Right lobe of liver (tissue), 6 donors: ENCODE measurements around the gene DCAF17. TPM values are rescaled to one million over a fixed set of nuclear protein-coding genes. Genes with fewer than 3 reads are reported as not detected.
A peak's percentile ranks its signal among the peaks of the same experiment; 100 is the strongest.

Experiments used
- ATAC-seq, 4 donors: fragments of 200-7000 bp; cut with Tn5 transposase; one replicate each; pipeline ENCODE4 v1.9.1; 2020; ENCODE audit warnings: mild to moderate bottlenecking in 4 of 4, moderate library complexity in 4 of 4
- DNase-seq, 3 donors: peaks; one replicate each; pipeline ENCODE4 v3.0.0-alpha.2; 2020
- H3K27ac ChIP-seq, 3 donors: fragments of 200-600 bp; one replicate each; pipeline ENCODE4 v1.8.0; 2022
- H3K27me3 ChIP-seq, 2 donors: fragments of 200-600 bp; one replicate each; pipeline ENCODE4 v1.8.0; 2022
- H3K36me3 ChIP-seq, 4 donors: fragments of 200-600 bp; sonication (generic) in 1 of 4; one replicate each; pipeline versions ENCODE4 v1.5.1 to v1.8.0; 2017 to 2022; ENCODE audit warnings: control low read depth in 1 of 4
- H3K4me1 ChIP-seq, 4 donors: fragments of 200-600 bp; sonication (generic) in 1 of 4; one replicate each; pipeline versions ENCODE4 v1.5.1 to v1.8.0; 2017 to 2022; ENCODE audit warnings: control low read depth in 1 of 4
- H3K4me3 ChIP-seq, 3 donors: fragments of 200-600 bp; one replicate each; pipeline ENCODE4 v1.8.0; 2022
- H3K9me3 ChIP-seq, 4 donors: fragments of 200-600 bp; sonication (generic) in 1 of 4; one replicate each; pipeline versions ENCODE4 v1.5.1 to v1.8.0; 2017 to 2022; ENCODE audit warnings: control low read depth in 1 of 4
- CTCF ChIP-seq, 4 donors: fragments of 200-600 bp in 3 of 4; fragments of 450-650 bp in 1 of 4; IDR thresholded peaks; one replicate each; pipeline versions ENCODE4 v1.5.1 to v1.8.0; 2016 to 2022; ENCODE audit warnings: antibody characterized with exemption in 4 of 4, mild to moderate bottlenecking in 2 of 4
- POLR2A ChIP-seq: fragments of 450-650 bp; IDR thresholded peaks from one replicate; pipeline ENCODE4 v1.6.1; 2017; ENCODE audit warnings: antibody characterized with exemption, mild to moderate bottlenecking
- WGBS: methylation state at CpG from one replicate; pipeline ENCODE4 v1.1.6; 2018; ENCODE audit warnings: low coverage, low lambda C conversion rate; ENCODE audit not compliant: insufficient coverage; ENCODE audit errors: missing lambda C conversion rate; 5-methylcytosine and 5-hydroxymethylcytosine counted together
- intact Hi-C, 2 donors: fragments of 100-400 bp; cut with DNase I; formaldehyde crosslinking; loops; one replicate each; pipeline versions ENCODE4 v1.11.2 to v1.14.1; 2022
- total RNA-seq, 6 experiments: library from RNA; depleted of rRNA in 2 of 6; stranded (reverse); fragments of >200 nt in 2 of 6; fragmentation: NEBNext Ultra II Directional in 3 of 6; extraction: Animal tissue kit (Norgen Biotek cat#: 25700) in 3 of 6; gene quantifications; one replicate each; pipeline versions ENCODE4 v1.1.0 to v1.2.4, GENCODE V29; 2016 to 2023
- donor health status: DM: no; HTN: yes; CAD: no.
- donor health status: DM: no; HTN: no; CAD: no.
- donor health status: DM: no; HTN: no; CAD: no.
- donor health status: DM: no; HTN: yes; CAD: no.
- donor health status: DM: no; HTN: yes; CAD: no.

Gene DCAF17
- total RNA-seq, 6 experiments from 2014 or later: 5.5 to 8.1 (median 6.9) TPM

DNA sequence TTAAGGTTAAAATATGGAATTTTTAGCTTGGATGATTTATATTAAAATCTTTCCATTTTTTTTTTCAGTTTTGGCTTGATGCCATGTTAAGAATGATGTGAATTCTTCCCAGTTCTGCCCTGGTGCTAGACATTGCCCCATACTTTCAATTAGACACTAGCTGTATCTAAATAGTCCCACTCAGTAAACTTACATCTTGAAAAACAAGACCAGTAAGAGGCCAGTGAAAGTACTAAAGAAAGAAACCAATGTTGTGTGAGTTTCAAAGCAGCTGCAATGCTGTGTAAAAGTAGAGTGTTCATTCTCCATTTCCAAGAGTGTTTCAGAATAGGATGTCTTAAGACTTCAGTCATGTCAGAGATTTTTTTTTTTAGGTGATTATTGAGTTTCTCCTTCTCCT lies 48.3 kb downstream of the DCAF17 start:
- no peak overlapping the region for H3K27ac ChIP-seq
- H3K4me3 ChIP-seq: no peak overlapping the region
- intact Hi-C loops: no loop called here
- no peaks in the 10 kb centered on the region for H3K9me3 ChIP-seq
- TF ChIP-seq CTCF (IDR thresholded peaks at IDR 0.05) (no peak), POLR2A (no peak)
- DNase-seq (no peak), ATAC-seq (no peak)
- no peaks in the 10 kb centered on the region for H3K27me3 ChIP-seq
- no peaks in the 10 kb centered on the region for H3K36me3 ChIP-seq
- peaks cover 0 to under 1% (median 0%) of the 10 kb centered on the region in 4 donors for H3K4me1 ChIP-seq

DNA sequence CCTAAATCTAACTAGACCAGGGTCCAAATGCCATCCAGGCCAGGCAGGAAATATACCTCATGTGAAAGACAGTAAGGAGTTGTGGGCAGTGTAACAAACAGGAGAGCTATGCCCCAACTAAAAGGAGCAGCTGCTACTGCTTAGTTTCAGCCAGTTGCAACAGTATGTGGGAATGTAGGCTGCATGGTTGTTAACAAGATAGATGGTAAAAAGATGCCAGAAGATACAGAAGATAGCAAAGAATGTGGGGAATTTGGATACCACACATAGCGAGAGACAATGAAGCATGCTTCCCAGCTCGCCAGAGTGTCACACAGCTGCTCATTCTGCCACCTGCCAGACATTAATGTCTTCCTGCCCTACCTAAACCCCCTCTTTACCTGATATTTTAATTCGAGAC lies 48.9 kb downstream of the DCAF17 start:
- 100% methylated on average over 3 of the region's 3 CpGs for WGBS
- TF ChIP-seq POLR2A (no peak), CTCF (IDR thresholded peaks at IDR 0.05) (no peak)
- H3K36me3 ChIP-seq: no peaks in the 10 kb centered on the region

GRCh38 chr2:171483793-171484192 lies 49.8 kb downstream of the DCAF17 start:
- Histone ChIP-seq H3K27me3 (no peaks in the 10 kb centered on the region), H3K27ac (no peak overlapping the region), H3K4me1 (peaks cover 0 to 12% (median 0%) of the 10 kb centered on the region in 4 donors), H3K36me3 (no peaks in the 10 kb centered on the region), H3K4me3 (no peak overlapping the region), H3K9me3 (no peaks in the 10 kb centered on the region)
- TF ChIP-seq POLR2A (no peak), CTCF (IDR thresholded peaks at IDR 0.05) (no peak)
- ATAC-seq (no peak), DNase-seq (no peak)
- WGBS: 68% methylated on average over 2 of the region's 2 CpGs
- intact Hi-C loops: no loop called here

More for the DNA sequence above, 48.9 kb downstream of the DCAF17 start:
- intact Hi-C loops: no loop called here
- Histone ChIP-seq H3K27me3 (no peaks in the 10 kb centered on the region), H3K4me3 (no peak overlapping the region), H3K27ac (no peak overlapping the region), H3K9me3 (no peaks in the 10 kb centered on the region), H3K4me1 (peaks cover 0 to 6% (median 0%) of the 10 kb centered on the region in 4 donors)
- no peak for DNase-seq
- ATAC-seq: no peak

- Histone ChIP-seq H3K4me1 (peaks cover 0 to 12% (median 0%) of the 10 kb centered on the region in 4 donors), H3K4me3 (no peak overlapping the region), H3K27ac (no peak overlapping the region), H3K9me3 (no peaks in the 10 kb centered on the region), H3K27me3 (no peaks in the 10 kb centered on the region), H3K36me3 (no peaks in the 10 kb centered on the region)
- ATAC-seq (no peak), DNase-seq (no peak)
- 79% methylated on average over 1 of the region's 1 CpG for WGBS
- intact Hi-C loops: no loop called here
- TF ChIP-seq POLR2A (no peak), CTCF (IDR thresholded peaks at IDR 0.05) (no peak)
Observed at GRCh38 chr2:171485116-171485515, 51.1 kb downstream of the DCAF17 start.

GRCh38 chr2:171487201-171487600 lies 53.2 kb downstream of the DCAF17 start:
- no peak for DNase-seq
- WGBS: 86% methylated on average over 6 of the region's 6 CpGs
- peak overlapping the region in 1 of 3 donors; percentile 48 for H3K27ac ChIP-seq
- no peak overlapping the region for H3K4me3 ChIP-seq
- no peaks in the 10 kb centered on the region for H3K27me3 ChIP-seq
- TF ChIP-seq CTCF (IDR thresholded peaks at IDR 0.05) (no peak), POLR2A (no peak)
- H3K9me3 ChIP-seq: no peaks in the 10 kb centered on the region
- intact Hi-C loops: no loop called here
- no peaks in the 10 kb centered on the region for H3K36me3 ChIP-seq
- peaks cover 0 to 12% (median 0%) of the 10 kb centered on the region in 4 donors for H3K4me1 ChIP-seq
- no peak for ATAC-seq
